ENCODE results near the gene CCDC24. TPM values are rescaled to one million over a fixed set of nuclear protein-coding genes. Genes with fewer than 3 reads are reported as not detected.

Gene CCDC24
- total RNA-seq, 1 donor from 2014 or later = 4.2 TPM

DNA sequence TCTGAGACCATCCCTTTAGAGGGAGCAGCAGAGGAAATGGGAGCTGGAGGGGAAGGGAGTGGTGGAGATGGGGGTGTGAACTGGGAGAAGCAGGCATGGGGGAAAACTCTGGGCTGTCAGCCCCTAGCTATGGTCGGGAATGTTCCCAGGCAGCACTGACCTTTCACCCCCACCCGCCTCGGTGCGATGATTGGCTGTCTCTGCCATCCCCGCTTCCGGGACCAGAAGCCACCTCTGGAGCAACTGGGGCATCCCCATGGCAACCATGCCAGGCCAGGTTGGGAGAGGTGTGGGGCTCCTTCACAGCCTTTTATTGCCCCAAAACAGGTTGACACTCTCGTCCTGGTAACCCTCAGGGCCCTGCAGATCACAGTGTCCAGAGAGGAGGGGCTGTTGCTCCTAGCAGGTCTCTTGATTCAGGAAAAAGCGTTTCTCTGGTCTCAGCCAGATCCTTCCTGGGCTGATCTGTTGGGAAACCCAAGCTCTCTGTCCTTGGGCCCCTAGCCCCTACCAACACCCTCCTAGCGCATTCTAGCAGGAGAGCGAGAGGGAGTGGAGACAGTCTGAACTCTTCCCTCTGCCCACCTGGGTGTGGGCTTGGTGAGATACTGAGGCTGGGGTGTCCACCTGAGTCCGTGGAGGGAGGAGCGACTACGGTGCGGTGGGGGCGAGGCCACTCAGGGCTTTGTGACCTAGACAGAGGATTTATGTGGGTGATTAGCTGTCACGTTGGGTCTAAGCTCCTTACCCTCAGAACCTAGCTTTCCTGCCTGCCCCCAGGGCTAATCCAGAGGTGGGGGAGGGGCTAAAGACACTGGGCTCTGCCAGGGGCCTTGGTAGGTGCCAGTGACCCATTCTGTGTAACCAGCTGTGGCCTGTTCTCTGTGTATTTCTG lies 52.0 kb downstream of the CCDC24 start:
- H3K4me3 ChIP-seq (ENCODE audit: insufficient read depth, low read depth, low read length) = no peak overlapping the region
- peak overlapping the region; percentile 22 for H2AFZ ChIP-seq (ENCODE audit: low read depth, low read length)
- no peak overlapping the region for H3K9ac ChIP-seq (ENCODE audit: low read length)
- DNase-seq (ENCODE audit: low read depth) (no peak), FAIRE-seq (no peak)
- peaks cover 3% of the 10 kb centered on the region for H4K20me1 ChIP-seq (ENCODE audit: insufficient read depth, low read length)
- no peaks in the 10 kb centered on the region for H3K27me3 ChIP-seq (ENCODE audit: insufficient read depth, low read length)
- H3K27ac ChIP-seq (ENCODE audit: low read depth, low read length) = no peak overlapping the region
- Mint-ChIP-seq H3K4me1 (ENCODE audit: low read depth, unreplicated experiment) (peaks cover 22% of the 10 kb centered on the region), H3K27me3 (ENCODE audit: low read depth, unreplicated experiment) (peaks cover 2% of the 10 kb centered on the region), H3K27ac (ENCODE audit: unreplicated experiment) (no peak overlapping the region), H3K9me3 (ENCODE audit: unreplicated experiment) (no peaks in the 10 kb centered on the region), H3K4me3 (ENCODE audit: unreplicated experiment) (no peak overlapping the region), H3K36me3 (ENCODE audit: low read depth, unreplicated experiment) (no peaks in the 10 kb centered on the region)
- H3K4me2 ChIP-seq (ENCODE audit: low read length) = no peak overlapping the region
- no peaks in the 10 kb centered on the region for H3K79me2 ChIP-seq (ENCODE audit: insufficient read depth, low read length)
- H3K9me3 ChIP-seq (ENCODE audit: insufficient read depth, low read depth, low read length) = no peaks in the 10 kb centered on the region
- TF ChIP-seq, protein P1, sequence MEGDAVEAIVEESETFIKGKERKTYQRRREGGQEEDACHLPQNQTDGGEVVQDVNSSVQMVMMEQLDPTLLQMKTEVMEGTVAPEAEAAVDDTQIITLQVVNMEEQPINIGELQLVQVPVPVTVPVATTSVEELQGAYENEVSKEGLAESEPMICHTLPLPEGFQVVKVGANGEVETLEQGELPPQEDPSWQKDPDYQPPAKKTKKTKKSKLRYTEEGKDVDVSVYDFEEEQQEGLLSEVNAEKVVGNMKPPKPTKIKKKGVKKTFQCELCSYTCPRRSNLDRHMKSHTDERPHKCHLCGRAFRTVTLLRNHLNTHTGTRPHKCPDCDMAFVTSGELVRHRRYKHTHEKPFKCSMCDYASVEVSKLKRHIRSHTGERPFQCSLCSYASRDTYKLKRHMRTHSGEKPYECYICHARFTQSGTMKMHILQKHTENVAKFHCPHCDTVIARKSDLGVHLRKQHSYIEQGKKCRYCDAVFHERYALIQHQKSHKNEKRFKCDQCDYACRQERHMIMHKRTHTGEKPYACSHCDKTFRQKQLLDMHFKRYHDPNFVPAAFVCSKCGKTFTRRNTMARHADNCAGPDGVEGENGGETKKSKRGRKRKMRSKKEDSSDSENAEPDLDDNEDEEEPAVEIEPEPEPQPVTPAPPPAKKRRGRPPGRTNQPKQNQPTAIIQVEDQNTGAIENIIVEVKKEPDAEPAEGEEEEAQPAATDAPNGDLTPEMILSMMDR (IDR thresholded peaks at IDR 0.05; ENCODE audit: insufficient read depth, low read depth, low read length) = no peak
- TF ChIP-seq EZH2 (IDR thresholded peaks at IDR 0.05; ENCODE audit: insufficient read depth, low read length) = no peak
- peaks cover 20% of the 10 kb centered on the region for H3K4me1 ChIP-seq (ENCODE audit: insufficient read depth, low read length)
- H3K36me3 ChIP-seq (ENCODE audit: insufficient read depth, low read length) = no peaks in the 10 kb centered on the region

DNA sequence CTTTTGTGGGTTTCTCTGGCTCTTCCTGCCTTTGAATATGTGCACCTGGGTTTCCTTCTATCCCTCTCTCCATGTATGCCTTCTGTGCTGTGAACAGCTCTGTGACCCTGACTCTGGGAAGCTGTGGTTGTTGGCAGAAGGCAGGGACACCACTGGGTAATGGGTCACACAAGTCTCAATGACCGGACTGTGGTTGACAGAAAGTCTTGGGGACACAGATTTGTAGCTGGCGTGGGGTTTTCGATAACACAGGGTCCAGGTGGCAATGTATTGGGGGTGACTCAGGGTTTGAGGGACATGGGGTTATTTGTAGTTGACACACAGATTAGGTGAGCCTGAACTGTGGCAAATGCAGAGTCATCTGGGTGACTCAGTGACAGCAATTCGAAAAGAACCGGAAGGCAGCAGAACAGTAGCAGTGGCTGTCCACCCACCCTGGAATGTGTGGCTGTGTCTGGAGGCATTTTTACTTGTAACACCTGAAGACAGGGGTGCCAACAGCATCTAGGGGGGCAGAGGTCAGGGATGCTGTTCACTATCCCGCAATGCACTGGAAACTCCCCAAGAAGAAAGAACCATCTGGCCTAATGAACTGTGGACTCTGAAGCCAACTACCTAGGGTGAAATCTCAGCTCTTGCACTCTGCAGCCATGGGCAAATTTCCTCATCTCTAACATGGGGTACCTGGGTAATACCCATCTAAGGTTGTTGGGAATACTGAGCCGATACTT lies 52.8 kb downstream of the CCDC24 start:
- peaks cover 30% of the 10 kb centered on the region for H3K4me1 Mint-ChIP-seq (ENCODE audit: low read depth, unreplicated experiment)
- H2AFZ ChIP-seq (ENCODE audit: low read depth, low read length) = peak overlapping the region; percentile 22
- H3K27ac Mint-ChIP-seq (ENCODE audit: unreplicated experiment) = peak overlapping the region; percentile 28
- FAIRE-seq (no peak), DNase-seq (ENCODE audit: low read depth) (peak; percentile 21)
- H3K36me3 ChIP-seq (ENCODE audit: insufficient read depth, low read length) = no peaks in the 10 kb centered on the region
- H3K36me3 Mint-ChIP-seq (ENCODE audit: low read depth, unreplicated experiment) = no peaks in the 10 kb centered on the region
- TF ChIP-seq EZH2 (IDR thresholded peaks at IDR 0.05; ENCODE audit: insufficient read depth, low read length) = no peak
- TF ChIP-seq, protein P1 (IDR thresholded peaks at IDR 0.05; ENCODE audit: insufficient read depth, low read depth, low read length) = no peak
- no peak overlapping the region for H3K4me2 ChIP-seq (ENCODE audit: low read length)
- H3K9me3 Mint-ChIP-seq (ENCODE audit: unreplicated experiment) = no peaks in the 10 kb centered on the region
- H3K79me2 ChIP-seq (ENCODE audit: insufficient read depth, low read length) = no peaks in the 10 kb centered on the region
- no peaks in the 10 kb centered on the region for H3K9me3 ChIP-seq (ENCODE audit: insufficient read depth, low read depth, low read length)
- H3K9ac ChIP-seq (ENCODE audit: low read length) = no peak overlapping the region
- no peak overlapping the region for H3K4me3 Mint-ChIP-seq (ENCODE audit: unreplicated experiment)
- no peaks in the 10 kb centered on the region for H3K27me3 ChIP-seq (ENCODE audit: insufficient read depth, low read length)
- peaks cover 28% of the 10 kb centered on the region for H3K4me1 ChIP-seq (ENCODE audit: insufficient read depth, low read length)
- H3K4me3 ChIP-seq (ENCODE audit: insufficient read depth, low read depth, low read length) = no peak overlapping the region
- no peak overlapping the region for H3K27ac ChIP-seq (ENCODE audit: low read depth, low read length)
- peaks cover 3% of the 10 kb centered on the region for H4K20me1 ChIP-seq (ENCODE audit: insufficient read depth, low read length)
- peaks cover 2% of the 10 kb centered on the region for H3K27me3 Mint-ChIP-seq (ENCODE audit: low read depth, unreplicated experiment)
